GM23248 (cell line): ENCODE measurements around the gene AGAP1. TPM values are rescaled to one million over a fixed set of nuclear protein-coding genes. Genes with fewer than 3 reads are reported as not detected.
A peak's percentile ranks its signal among the peaks of the same experiment; 100 is the strongest.

Experiments used
- DNase-seq: peaks from one replicate; pipeline ENCODE4 v3.0.0-alpha.2; 2015
- H2AFZ ChIP-seq: fragments of 200-600 bp; sonication (generic); 2 replicates; pipeline ENCODE4 v1.6.1; 2016; ENCODE audit warnings: antibody characterized with exemption
- H3F3A ChIP-seq: fragments of 200-600 bp; sonication (generic); 2 replicates; pipeline ENCODE4 v1.6.1; 2016; ENCODE audit warnings: mild to moderate bottlenecking, antibody characterized with exemption, mixed run types; ENCODE audit not compliant: insufficient read depth
- H3K27ac ChIP-seq: fragments of 200-600 bp; sonication (generic); 2 replicates; pipeline ENCODE4 v1.5.1; 2016; ENCODE audit warnings: mild to moderate bottlenecking
- H3K27me3 ChIP-seq: fragments of 200-600 bp; sonication (generic); replicated peaks from 2 replicates; pipeline ENCODE4 v1.6.1; 2016; ENCODE audit warnings: mild to moderate bottlenecking; ENCODE audit not compliant: insufficient read depth
- H3K36me3 ChIP-seq: fragments of 200-600 bp; sonication (generic); 2 replicates; pipeline ENCODE4 v1.6.1; 2016; ENCODE audit warnings: low read depth, mild to moderate bottlenecking
- H3K4me1 ChIP-seq: fragments of 200-600 bp; sonication (generic); 2 replicates; pipeline ENCODE4 v1.6.1; 2016; ENCODE audit warnings: mild to moderate bottlenecking; ENCODE audit not compliant: insufficient read depth
- H3K4me2 ChIP-seq: fragments of 200-600 bp; sonication (generic); one replicate; pipeline ENCODE4 v1.6.1; 2016; ENCODE audit warnings: mild to moderate bottlenecking; ENCODE audit not compliant: unreplicated experiment
- H3K4me3 ChIP-seq: fragments of 200-600 bp; sonication (generic); 2 replicates; pipeline ENCODE4 v1.5.1; 2016; ENCODE audit warnings: mild to moderate bottlenecking
- H3K79me2 ChIP-seq: fragments of 200-600 bp; sonication (generic); 2 replicates; pipeline ENCODE4 v1.6.1; 2016; ENCODE audit warnings: mild to moderate bottlenecking; ENCODE audit not compliant: insufficient read depth
- H3K9ac ChIP-seq: fragments of 200-600 bp; sonication (generic); 2 replicates; pipeline ENCODE4 v1.6.1; 2016; ENCODE audit warnings: mild to moderate bottlenecking
- H3K9me2 ChIP-seq: fragments of 200-600 bp; sonication (generic); 2 replicates; pipeline ENCODE4 v1.6.1; 2016; ENCODE audit warnings: mixed run types, mild to moderate bottlenecking, moderate library complexity; ENCODE audit not compliant: insufficient read depth
- H3K9me3 ChIP-seq: fragments of 200-600 bp; sonication (generic); one replicate; pipeline ENCODE4 v1.6.1; 2017; ENCODE audit warnings: low read depth
- H4K20me1 ChIP-seq: fragments of 200-600 bp; sonication (generic); 2 replicates; pipeline ENCODE4 v1.6.0; 2016; ENCODE audit not compliant: insufficient read depth
- EZH2 ChIP-seq: fragments of 200-600 bp; sonication (generic); IDR thresholded peaks from 2 replicates; pipeline ENCODE4 v1.6.1; 2018; ENCODE audit warnings: antibody characterized with exemption, mild to moderate bottlenecking; ENCODE audit not compliant: insufficient read depth, poor library complexity, severe bottlenecking
- EZH2phosphoT487 ChIP-seq: fragments of 200-600 bp; sonication (generic); IDR thresholded peaks from 2 replicates; pipeline ENCODE4 v1.6.1; 2018; ENCODE audit warnings: antibody characterized with exemption, moderate library complexity, mild to moderate bottlenecking, low read depth; ENCODE audit not compliant: insufficient read depth
- WGBS, 2 experiments: methylation state at CpG; one replicate each; pipeline ENCODE4 v1.1.6; 2015 to 2017; ENCODE audit warnings: low lambda C conversion rate in 2 of 2, low coverage in 1 of 2; ENCODE audit errors: missing lambda C conversion rate in 2 of 2; 5-methylcytosine and 5-hydroxymethylcytosine counted together
- in situ Hi-C: fragments of 300-500 bp; cut with MboI; formaldehyde crosslinking; loops from 2 replicates; pipeline ENCODE4 v1.15.0; 2020
- polyA plus RNA-seq: library from polyadenylated mRNA; unstranded; fragments of >200 nt; fragmentation: Nextera tagmentation; extraction: Ambion mirVana; gene quantifications from 2 replicates; pipeline ENCODE4 v1.2.1, GENCODE V29; 2016
- total RNA-seq: library from RNA; depleted of rRNA; stranded (reverse); fragments of >200 nt; shearing (Covaris generic); gene quantifications from 2 replicates; pipeline ENCODE4 v1.2.3, GENCODE V29; 2014

Gene AGAP1
- total and polyA plus RNA-seq, 2 experiments from 2014 or later, result 2.2 to 9.9 TPM

DNA sequence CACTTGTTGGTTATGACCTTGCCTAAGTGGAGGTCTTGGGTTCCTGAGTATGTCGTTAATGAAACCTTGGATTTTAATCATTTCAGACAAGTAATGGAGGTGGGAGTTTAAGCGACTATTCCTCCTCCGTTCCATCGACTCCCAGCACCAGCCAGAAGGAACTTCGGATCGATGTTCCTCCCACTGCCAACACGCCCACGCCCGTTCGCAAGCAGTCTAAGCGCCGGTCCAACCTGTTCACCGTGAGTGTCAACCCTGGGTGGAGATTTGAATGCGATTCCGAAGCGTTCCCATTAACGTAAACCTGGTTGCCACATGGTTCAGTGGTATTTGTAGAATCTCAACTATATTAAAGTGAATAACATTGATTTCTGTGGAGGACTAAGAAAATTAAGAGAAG is 305.4 kb downstream of the AGAP1 start:
- no peaks in the 10 kb centered on the region for H4K20me1 ChIP-seq
- H3K9ac ChIP-seq, result no peak overlapping the region
- no peaks in the 10 kb centered on the region for H3K4me1 ChIP-seq
- H3K9me3 ChIP-seq, result no peaks in the 10 kb centered on the region
- H3K9me2 ChIP-seq, result no peaks in the 10 kb centered on the region
- no peak overlapping the region for H3K27ac ChIP-seq
- peaks cover 8% of the 10 kb centered on the region; the same call in 1 of the 2 replicates for H3K36me3 ChIP-seq
- no peak for DNase-seq
- no peaks in the 10 kb centered on the region for H3F3A ChIP-seq
- no peak overlapping the region for H3K4me2 ChIP-seq
- no peak overlapping the region for H3K4me3 ChIP-seq
- no peaks in the 10 kb centered on the region for H3K79me2 ChIP-seq
- H2AFZ ChIP-seq, result no peak overlapping the region
- WGBS, 2 experiments, result 92 to 94% methylated on average over 17 of the region's 17 CpGs
- H3K27me3 ChIP-seq, result no peaks in the 10 kb centered on the region
- TF ChIP-seq EZH2phosphoT487 (no peak), EZH2 (no peak)
- in situ Hi-C loops, result no loop called here

GRCh38 chr2:235802542-235802941 is 308.7 kb downstream of the AGAP1 start:
- no peaks in the 10 kb centered on the region for H3K79me2 ChIP-seq
- H3K27me3 ChIP-seq, result no peaks in the 10 kb centered on the region
- H3K4me2 ChIP-seq, result no peak overlapping the region
- H3K9me2 ChIP-seq, result no peaks in the 10 kb centered on the region
- no peak overlapping the region for H3K4me3 ChIP-seq
- no peaks in the 10 kb centered on the region for H4K20me1 ChIP-seq
- in situ Hi-C loops, result no loop called here
- H3K27ac ChIP-seq, result no peak overlapping the region
- no peaks in the 10 kb centered on the region for H3F3A ChIP-seq
- no peak for TF ChIP-seq EZH2phosphoT487
- no peak for TF ChIP-seq EZH2
- no peaks in the 10 kb centered on the region for H3K9me3 ChIP-seq
- no peak overlapping the region for H2AFZ ChIP-seq
- H3K36me3 ChIP-seq, result peaks cover 15% of the 10 kb centered on the region; the same call in 1 of the 2 replicates
- no peak for DNase-seq
- H3K4me1 ChIP-seq, result no peaks in the 10 kb centered on the region
- no peak overlapping the region for H3K9ac ChIP-seq

DNA sequence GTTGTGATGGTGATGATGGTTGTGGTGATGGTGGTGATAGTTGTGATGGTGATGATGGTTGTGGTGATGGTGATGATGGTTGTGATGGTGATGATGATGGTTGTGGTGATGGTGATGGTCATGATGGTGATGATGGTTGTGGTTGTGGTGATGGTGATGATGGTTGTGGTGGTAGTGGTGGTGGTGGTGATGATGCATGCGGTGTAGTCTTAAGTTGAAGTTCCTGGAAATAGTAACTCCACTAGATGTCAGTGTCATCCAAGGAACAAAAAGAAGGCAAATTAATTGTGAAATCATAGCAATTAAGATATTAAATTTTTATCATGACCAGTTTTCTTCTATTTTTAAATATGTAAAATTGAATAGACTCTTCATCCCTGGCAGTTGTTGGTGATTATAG is 309.2 kb downstream of the AGAP1 start:
- Histone ChIP-seq H3K36me3 (peaks cover 15% of the 10 kb centered on the region; the same call in 1 of the 2 replicates), H4K20me1 (no peaks in the 10 kb centered on the region), H3K27ac (no peak overlapping the region), H2AFZ (no peak overlapping the region), H3K4me3 (no peak overlapping the region), H3K9ac (no peak overlapping the region), H3K4me2 (no peak overlapping the region), H3K27me3 (no peaks in the 10 kb centered on the region), H3K9me3 (no peaks in the 10 kb centered on the region), H3F3A (no peaks in the 10 kb centered on the region), H3K9me2 (no peaks in the 10 kb centered on the region), H3K79me2 (no peaks in the 10 kb centered on the region), H3K4me1 (no peaks in the 10 kb centered on the region)
- peak; percentile 14 for DNase-seq
- in situ Hi-C loops, result no loop called here
- whole genome bisulfite sequencing, 2 experiments, result 100% methylated on average over 1 of the region's 1 CpG
- TF ChIP-seq EZH2phosphoT487, result no peak

GRCh38 chr2:235804676-235805075 is 310.8 kb downstream of the AGAP1 start:
- Histone ChIP-seq H3K4me3 (no peak overlapping the region), H3K36me3 (peaks cover 10% of the 10 kb centered on the region; the same call in 1 of the 2 replicates), H3K4me2 (no peak overlapping the region), H3K27ac (no peak overlapping the region), H3K9me3 (no peaks in the 10 kb centered on the region), H2AFZ (no peak overlapping the region), H3F3A (no peaks in the 10 kb centered on the region), H3K79me2 (no peaks in the 10 kb centered on the region), H3K9ac (no peak overlapping the region), H4K20me1 (no peaks in the 10 kb centered on the region), H3K9me2 (no peaks in the 10 kb centered on the region), H3K27me3 (no peaks in the 10 kb centered on the region), H3K4me1 (no peaks in the 10 kb centered on the region)
- in situ Hi-C loops, result no loop called here
- DNase-seq, result no peak
- TF ChIP-seq EZH2phosphoT487, result no peak
- TF ChIP-seq EZH2, result no peak
- WGBS, 2 experiments, result 34 to 48% methylated on average over 6 of the region's 6 CpGs

GRCh38 chr2:235806986-235807750 is 313.3 kb downstream of the AGAP1 start:
- Histone ChIP-seq H3K9ac (no peak overlapping the region), H3K79me2 (no peaks in the 10 kb centered on the region), H3K36me3 (peaks cover 10% of the 10 kb centered on the region; the same call in 1 of the 2 replicates), H3F3A (no peaks in the 10 kb centered on the region), H4K20me1 (no peaks in the 10 kb centered on the region), H3K4me2 (no peak overlapping the region), H3K27ac (no peak overlapping the region), H3K9me2 (no peaks in the 10 kb centered on the region), H2AFZ (no peak overlapping the region), H3K4me3 (no peak overlapping the region), H3K4me1 (no peaks in the 10 kb centered on the region), H3K27me3 (no peaks in the 10 kb centered on the region), H3K9me3 (no peaks in the 10 kb centered on the region)
- 91% methylated on average over 29 of the region's 29 CpGs for WGBS, 2 experiments
- no peak for TF ChIP-seq EZH2
- no peak for TF ChIP-seq EZH2phosphoT487
- DNase-seq, result no peak
- in situ Hi-C loops, result no loop called here
